HS-5 (cell line): ENCODE measurements around the gene AMOT.

Experiments
- DNase-seq: peaks from one replicate; pipeline ENCODE4 v3.0.0-alpha.2; 2012; ENCODE audit warnings: low read depth

The AMOT gene

DNA sequence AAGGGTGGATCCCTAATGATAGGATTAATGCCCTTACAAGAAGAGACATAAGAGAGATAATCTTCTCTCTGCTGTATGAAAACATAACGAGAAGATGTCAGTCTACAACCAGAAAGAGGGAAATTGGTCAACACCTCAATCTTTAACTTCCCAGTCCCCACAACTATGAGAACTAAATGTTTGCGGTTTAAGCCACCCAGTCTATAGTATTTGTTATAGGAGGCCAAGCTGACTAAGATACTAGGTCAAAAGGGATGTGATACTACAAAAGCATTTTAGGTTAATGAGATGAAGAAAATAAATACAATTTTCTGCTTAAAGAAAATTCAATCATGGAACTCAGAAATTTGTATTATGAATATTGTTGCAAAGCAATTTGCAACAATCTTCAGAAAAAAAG lies 105.5 kb downstream of the AMOT start:
- no peak for DNase-seq

DNA sequence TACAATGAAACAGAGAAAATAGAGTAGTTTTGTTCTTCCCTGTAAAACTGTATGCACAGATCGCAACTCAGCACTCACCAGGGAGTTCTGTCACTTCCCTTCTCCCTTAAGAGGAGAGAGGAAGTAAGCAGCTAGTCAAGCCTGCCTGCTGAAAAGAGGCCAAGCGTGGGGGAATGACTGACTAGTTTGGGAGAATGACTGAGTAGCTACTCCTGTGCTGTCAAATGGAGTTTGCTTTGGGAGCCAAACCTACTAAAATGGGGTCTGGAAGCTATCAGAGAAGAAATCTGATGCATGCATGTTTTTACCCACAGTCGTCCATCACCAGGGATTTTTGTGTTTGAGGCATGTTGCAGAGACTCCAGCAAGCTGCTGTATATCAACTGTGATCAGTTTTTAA lies 106.3 kb downstream of the AMOT start:
- no peak for DNase-seq

DNA sequence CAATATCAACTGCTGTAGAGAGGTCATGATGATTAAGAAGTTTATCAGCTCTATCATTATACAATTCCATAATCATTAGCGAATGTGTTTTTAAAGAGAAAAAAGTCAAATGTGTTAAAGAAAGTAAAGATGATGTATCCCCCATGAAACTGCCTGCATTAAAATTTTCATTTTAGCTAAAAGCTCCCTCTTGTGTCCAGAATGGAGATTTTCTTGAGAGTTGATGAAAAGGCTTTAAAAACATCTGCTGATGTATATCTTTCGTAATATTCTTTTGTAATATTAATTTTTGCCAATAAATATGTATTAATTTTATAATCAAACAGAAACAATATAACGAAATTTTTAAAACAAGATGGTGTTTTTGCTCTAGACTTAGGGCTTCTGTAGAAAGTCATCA lies 108.8 kb downstream of the AMOT start:
- no peak for DNase-seq
